Sigmoid colon (tissue), 3 donors: Measurements from ENCODE around the gene ZNF680.

Source experiments
- POLR2A ChIP-seq, 2 donors: fragments of 450-650 bp; IDR thresholded peaks; one replicate each; pipeline ENCODE4 v1.6.1; 2016; ENCODE audit warnings: antibody characterized with exemption in 2 of 2, mild to moderate bottlenecking in 2 of 2, moderate library complexity in 2 of 2
- TF ChIP-seq, protein P1 (sequence below), 4 experiments: fragments of 450-650 bp in 3 of 4; fragments of 200-600 bp in 1 of 4; IDR thresholded peaks; one replicate each; pipeline ENCODE4 v1.5.1; 2016 to 2019; ENCODE audit warnings: antibody characterized with exemption in 4 of 4, mild to moderate bottlenecking in 3 of 4, moderate library complexity in 2 of 4

DNA sequence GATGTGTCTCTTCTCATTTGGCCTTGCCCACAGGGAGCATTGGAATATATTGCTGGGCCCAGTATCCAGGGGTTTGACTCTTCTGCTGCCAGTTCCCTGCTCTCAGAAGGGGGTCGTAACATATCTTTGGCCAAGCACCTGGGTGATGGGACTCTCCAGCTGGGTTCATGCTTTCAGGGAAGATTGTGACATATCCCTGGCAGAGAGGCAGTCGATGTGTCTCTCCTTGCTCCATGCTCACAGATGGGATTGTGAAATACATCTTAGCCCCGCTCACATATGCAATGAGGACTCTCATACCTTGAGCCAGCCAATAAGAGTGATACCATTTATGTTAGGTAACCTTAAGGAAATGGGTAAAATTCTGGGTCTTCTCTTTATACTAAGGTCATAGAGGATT lies 39.2 kb upstream of the ZNF680 start:
- TF ChIP-seq, protein P1, sequence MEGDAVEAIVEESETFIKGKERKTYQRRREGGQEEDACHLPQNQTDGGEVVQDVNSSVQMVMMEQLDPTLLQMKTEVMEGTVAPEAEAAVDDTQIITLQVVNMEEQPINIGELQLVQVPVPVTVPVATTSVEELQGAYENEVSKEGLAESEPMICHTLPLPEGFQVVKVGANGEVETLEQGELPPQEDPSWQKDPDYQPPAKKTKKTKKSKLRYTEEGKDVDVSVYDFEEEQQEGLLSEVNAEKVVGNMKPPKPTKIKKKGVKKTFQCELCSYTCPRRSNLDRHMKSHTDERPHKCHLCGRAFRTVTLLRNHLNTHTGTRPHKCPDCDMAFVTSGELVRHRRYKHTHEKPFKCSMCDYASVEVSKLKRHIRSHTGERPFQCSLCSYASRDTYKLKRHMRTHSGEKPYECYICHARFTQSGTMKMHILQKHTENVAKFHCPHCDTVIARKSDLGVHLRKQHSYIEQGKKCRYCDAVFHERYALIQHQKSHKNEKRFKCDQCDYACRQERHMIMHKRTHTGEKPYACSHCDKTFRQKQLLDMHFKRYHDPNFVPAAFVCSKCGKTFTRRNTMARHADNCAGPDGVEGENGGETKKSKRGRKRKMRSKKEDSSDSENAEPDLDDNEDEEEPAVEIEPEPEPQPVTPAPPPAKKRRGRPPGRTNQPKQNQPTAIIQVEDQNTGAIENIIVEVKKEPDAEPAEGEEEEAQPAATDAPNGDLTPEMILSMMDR (IDR thresholded peaks at IDR 0.05), result no peak
- TF ChIP-seq POLR2A (IDR thresholded peaks at IDR 0.05), result no peak
